Brain microvascular endothelial cell (primary cell): Measurements from ENCODE around the gene KLC1.

ENCODE experiments used
- DNase-seq: peaks from one replicate; pipeline ENCODE4 v3.0.0-alpha.2; 2020
- H3K27ac ChIP-seq: fragments of 250-450 bp; sonication (Bioruptor Pico); 2 replicates; pipeline ENCODE4 v1.5.1; 2020; ENCODE audit warnings: mild to moderate bottlenecking, moderate library complexity
- H3K27me3 ChIP-seq: fragments of 250-450 bp; sonication (Bioruptor Pico); replicated peaks from 2 replicates; pipeline ENCODE4 v1.5.1; 2020; ENCODE audit warnings: mild to moderate bottlenecking
- H3K36me3 ChIP-seq: fragments of 250-450 bp; sonication (Bioruptor Pico); replicated peaks from 2 replicates; pipeline ENCODE4 v1.5.1; 2020; ENCODE audit warnings: mild to moderate bottlenecking
- H3K4me3 ChIP-seq: 2 replicates; pipeline ENCODE4 v1.5.1; 2011; ENCODE audit warnings: low read depth, mild to moderate bottlenecking, control low read depth, low read length, moderate library complexity
- in situ Hi-C: cut with HindIII; loops from 2 replicates; pipeline ENCODE4 v1.10.0; 2017; ENCODE audit warnings: low sequenced_read_pairs, low pct_ligation_motif_present
- TF ChIP-seq, protein P1 (sequence below): IDR thresholded peaks from 2 replicates; pipeline ENCODE4 v1.5.1; 2011; ENCODE audit warnings: low read depth, mild to moderate bottlenecking, moderate library complexity, low read length, control low read depth, inconsistent platforms; ENCODE audit errors: missing control alignments

KLC1 gene

DNA sequence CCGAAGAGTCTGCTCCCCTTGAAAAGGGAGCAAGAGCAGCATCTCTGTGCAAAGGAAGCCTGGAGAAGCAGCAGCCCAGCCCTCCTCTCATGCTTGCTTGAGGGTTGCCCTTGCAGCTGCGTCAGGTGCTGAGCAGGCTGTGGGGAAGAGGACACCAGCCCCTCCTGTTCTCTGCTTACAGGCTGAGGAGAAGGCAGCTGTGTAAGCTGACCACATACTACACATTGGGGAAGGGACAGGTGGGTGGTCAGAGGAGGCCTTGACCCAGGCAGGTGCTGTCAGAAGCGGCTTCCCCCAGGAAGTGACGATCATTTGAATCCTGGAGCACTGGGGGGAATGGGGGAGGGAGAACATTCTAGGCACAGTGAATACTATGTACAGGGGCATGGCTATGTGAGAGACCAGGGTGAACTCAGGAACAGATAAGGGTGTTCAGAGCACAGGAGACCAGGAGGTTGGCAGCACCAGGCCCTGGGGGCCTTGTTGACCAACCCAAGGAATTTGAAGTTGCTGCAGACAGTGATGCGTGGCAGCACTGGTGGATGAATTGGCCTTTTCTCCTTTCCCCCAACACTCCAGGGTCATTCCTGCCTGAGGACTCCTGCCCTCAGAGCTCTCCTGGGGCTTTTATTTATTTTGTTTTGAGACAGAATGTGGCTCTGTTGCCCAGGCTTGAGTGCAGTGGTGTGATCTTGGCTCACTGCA, 2.7 kb upstream of the KLC1 start:
- Histone ChIP-seq H3K27ac (no peak overlapping the region), H3K36me3 (no peaks in the 10 kb centered on the region), H3K4me3 (no peak overlapping the region), H3K27me3 (no peaks in the 10 kb centered on the region)
- in situ Hi-C loops, result no loop called here
- TF ChIP-seq, protein P1, sequence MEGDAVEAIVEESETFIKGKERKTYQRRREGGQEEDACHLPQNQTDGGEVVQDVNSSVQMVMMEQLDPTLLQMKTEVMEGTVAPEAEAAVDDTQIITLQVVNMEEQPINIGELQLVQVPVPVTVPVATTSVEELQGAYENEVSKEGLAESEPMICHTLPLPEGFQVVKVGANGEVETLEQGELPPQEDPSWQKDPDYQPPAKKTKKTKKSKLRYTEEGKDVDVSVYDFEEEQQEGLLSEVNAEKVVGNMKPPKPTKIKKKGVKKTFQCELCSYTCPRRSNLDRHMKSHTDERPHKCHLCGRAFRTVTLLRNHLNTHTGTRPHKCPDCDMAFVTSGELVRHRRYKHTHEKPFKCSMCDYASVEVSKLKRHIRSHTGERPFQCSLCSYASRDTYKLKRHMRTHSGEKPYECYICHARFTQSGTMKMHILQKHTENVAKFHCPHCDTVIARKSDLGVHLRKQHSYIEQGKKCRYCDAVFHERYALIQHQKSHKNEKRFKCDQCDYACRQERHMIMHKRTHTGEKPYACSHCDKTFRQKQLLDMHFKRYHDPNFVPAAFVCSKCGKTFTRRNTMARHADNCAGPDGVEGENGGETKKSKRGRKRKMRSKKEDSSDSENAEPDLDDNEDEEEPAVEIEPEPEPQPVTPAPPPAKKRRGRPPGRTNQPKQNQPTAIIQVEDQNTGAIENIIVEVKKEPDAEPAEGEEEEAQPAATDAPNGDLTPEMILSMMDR, result no peak
- DNase-seq, result no peak

DNA sequence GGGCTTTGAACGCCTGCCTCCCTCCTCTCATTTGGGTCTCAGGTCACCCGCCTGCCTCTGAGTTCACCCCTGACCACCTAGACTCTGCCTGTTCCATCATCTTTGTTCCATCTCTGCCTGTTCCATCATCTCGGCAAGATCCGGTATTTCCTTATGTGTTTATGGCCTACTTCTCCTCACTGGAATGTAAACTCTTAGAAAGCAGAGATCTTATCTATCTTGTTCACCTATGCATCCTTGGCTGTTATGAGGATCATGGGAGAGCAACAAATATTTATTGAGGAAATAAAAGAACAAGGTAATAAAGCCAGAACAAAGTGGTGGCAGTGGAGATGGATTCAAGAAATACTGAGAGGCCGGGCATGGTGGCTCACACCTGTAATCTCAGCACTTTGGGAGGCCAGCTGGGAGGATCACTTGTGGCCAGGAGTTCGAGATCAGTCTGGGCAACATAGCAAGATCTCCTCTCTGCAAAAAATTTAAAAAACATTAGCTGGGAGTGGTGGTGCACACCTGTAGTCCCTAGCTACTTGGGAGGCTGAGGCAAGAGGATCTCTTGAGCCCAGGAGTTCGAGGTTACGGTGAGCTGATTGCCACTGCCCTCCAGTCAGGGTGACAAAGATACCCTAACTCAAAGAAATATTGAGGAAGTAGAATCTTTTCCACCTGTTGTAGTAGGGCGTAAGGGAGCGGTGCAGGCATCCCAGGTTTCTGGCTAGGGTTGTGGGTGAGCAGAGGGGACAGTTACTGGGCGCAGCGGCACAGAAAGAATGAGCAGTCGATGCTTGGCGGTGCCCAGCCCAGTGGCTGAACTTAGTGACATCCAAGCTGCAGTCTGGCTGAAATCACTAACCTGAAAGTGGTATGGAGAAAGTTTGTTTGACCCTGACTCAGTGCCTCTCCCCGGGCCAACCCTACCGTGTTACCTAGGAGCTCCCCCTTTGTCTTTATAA, 1.7 kb upstream of the KLC1 start:
- Histone ChIP-seq H3K4me3 (no peak overlapping the region), H3K27ac (no peak overlapping the region)
- in situ Hi-C loops, result no loop called here

GRCh38 chr14:103628221-103628683, 759 bp upstream of the KLC1 start:
- peak overlapping the region; percentile 71 for H3K4me3 ChIP-seq
- H3K27ac ChIP-seq, result peak overlapping the region; percentile 84
- H3K27me3 ChIP-seq, result no peaks in the 10 kb centered on the region
- peak; percentile 43 for DNase-seq
- in situ Hi-C loops, result no loop called here
- TF ChIP-seq, protein P1, result no peak
- peaks cover 9% of the 10 kb centered on the region for H3K36me3 ChIP-seq

More for the DNA sequence above, 1.7 kb upstream of the KLC1 start:
- no peak for DNase-seq
- TF ChIP-seq, protein P1, result no peak
- no peaks in the 10 kb centered on the region for H3K27me3 ChIP-seq
- peaks cover 5% of the 10 kb centered on the region for H3K36me3 ChIP-seq

DNA sequence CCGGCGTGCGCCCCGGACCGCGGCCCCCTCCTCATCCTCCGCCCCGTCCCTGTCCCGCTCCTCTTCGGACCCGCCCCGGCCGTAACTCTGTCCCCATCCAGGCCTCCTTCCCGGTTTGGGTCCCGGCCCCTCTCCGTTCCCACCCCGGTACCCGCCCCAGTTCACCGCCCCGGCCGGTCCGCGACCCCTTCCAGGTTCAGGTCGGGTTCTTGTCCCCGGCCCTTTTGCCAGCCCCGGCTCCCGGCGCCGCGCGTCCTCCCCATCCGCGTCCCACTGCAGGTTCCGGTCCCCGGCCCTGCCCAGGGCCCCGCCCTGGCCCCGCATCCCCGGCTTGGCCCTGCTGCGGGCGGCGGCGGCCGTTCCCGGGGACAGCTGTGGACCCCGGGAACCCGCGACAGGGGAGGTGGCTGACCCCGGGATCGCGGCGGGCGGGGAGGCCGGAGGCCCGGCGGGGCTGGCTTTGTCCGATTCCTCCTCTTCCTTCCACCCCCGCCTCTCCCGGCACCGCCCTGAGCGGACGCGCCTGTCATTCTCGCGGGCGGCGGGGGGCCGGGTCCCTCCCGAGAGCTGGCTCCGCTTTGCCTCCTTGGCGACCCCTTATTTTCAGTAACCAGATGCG, 601 bp downstream of the KLC1 start:
- TF ChIP-seq, protein P1, result no peak
- Histone ChIP-seq H3K27ac (peak overlapping the region; percentile 84), H3K36me3 (peaks cover 9% of the 10 kb centered on the region), H3K4me3 (peak overlapping the region; percentile 71), H3K27me3 (no peaks in the 10 kb centered on the region)
- DNase-seq, result no peak
- in situ Hi-C loops, result no loop called here

DNA sequence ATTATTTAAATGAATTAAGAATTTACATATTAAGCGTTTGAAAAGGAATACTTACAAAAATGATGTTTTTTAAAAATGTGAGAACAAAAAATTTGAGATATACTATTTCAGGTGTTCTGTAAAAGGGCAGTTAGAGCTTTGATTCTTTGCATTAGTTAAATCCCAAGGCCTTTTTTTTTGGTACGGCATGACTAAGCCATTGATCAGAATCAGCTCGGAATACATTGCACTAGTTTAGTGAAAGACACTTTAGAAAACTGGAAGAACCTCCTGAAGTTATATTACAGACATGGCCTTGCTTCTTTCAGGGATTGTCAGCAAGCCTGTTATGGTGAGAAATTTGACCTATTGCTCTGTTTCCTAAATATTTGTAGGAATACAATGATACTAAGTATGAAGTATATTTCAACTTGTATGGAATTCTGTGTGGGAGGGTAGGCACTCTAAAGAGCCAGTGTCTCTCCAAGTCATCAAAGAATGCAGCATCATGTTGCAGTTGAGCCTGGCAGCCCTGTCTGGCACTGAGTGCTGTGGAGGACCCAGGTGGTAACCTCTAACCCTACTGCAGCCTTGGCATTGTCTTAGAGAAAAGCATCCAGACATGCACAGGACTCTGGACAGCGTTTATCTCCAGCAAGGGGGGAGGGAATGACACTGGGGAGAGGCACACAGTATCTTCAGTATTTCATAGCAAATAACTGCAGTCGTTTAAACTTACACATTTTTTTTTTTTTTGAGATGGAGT, 1.5 kb downstream of the KLC1 start:
- Histone ChIP-seq H3K36me3 (peaks cover 9% of the 10 kb centered on the region), H3K27me3 (no peaks in the 10 kb centered on the region), H3K4me3 (peak overlapping the region; percentile 71), H3K27ac (peak overlapping the region; percentile 84)
- in situ Hi-C loops, result no loop called here
- TF ChIP-seq, protein P1, result no peak
- DNase-seq, result no peak
